GM23248 (cell line): ENCODE data around the gene C17orf114.

Source experiments
- EZH2 ChIP-seq: fragments of 200-600 bp; sonication (generic); IDR thresholded peaks from 2 replicates; pipeline ENCODE4 v1.6.1; 2018; ENCODE audit warnings: antibody characterized with exemption, mild to moderate bottlenecking; ENCODE audit not compliant: insufficient read depth, poor library complexity, severe bottlenecking
- EZH2phosphoT487 ChIP-seq: fragments of 200-600 bp; sonication (generic); IDR thresholded peaks from 2 replicates; pipeline ENCODE4 v1.6.1; 2018; ENCODE audit warnings: antibody characterized with exemption, moderate library complexity, mild to moderate bottlenecking, low read depth; ENCODE audit not compliant: insufficient read depth

DNA sequence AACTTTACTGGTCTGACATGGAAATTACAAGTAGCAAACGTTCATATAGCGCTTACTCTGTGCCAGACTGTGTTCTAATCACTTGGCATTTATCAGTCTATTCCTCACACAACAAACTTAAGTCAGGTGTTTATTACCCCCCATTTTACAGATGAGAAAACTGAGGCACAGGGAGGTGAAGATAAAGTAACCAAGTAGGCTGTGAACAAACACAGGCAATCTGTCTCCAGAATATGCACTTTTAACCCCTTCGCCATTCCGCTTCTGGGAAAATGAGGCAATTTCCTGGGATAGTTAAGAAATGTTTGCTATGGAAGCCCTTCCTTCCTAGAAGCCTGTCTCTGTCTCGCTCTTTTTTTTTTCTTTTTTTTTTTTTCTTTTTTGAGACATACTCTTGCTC is 50.2 kb downstream of the C17orf114 start:
- TF ChIP-seq EZH2 (no peak), EZH2phosphoT487 (no peak)
